ENCODE measurements around the gene TIAM2. TPM values are rescaled to one million over a fixed set of nuclear protein-coding genes. Genes with fewer than 3 reads are reported as not detected.

The TIAM2 gene
- total and polyA plus RNA-seq, 12 donors, result 4.0 to 24.7 (median 8.8) TPM

DNA sequence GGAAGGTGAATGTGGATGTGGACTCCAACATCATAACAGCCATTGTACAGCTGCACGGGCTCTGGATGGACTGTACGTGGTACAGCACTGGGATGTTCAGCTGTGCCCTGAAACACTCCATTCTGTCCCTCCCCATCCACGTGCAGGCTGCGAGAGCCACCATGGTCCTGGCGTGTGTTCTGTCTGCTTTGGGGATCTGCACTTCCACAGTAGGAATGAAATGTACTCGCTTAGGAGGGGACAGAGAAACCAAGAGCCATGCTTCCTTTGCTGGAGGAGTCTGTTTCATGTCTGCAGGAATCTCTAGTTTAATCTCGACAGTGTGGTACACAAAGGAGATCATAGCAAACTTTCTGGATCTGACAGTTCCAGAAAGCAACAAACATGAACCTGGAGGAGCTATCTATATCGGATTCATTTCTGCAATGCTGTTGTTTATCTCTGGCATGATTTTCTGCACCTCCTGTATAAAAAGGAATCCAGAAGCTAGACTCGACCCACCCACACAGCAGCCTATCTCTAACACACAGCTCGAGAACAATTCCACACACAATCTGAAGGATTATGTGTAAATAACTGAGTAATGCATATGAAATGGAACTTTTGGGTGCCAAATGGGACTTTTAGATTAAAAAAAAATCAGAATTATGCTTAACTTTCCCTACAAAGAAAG lies 280.8 kb downstream of the TIAM2 start:
- WGBS, 4 donors, result 66 to 82% (median 81%) methylated on average over 4 to 10 of the region's 10 CpGs
- DNase-seq, result no peak
- H3K9me3 ChIP-seq (replicated peaks in 1 of 3), result no peaks in the 10 kb centered on the region
- peak overlapping the region in 1 of 5 donors; percentile 32 for H3K27ac ChIP-seq
- no peak overlapping the region for H3K4me3 ChIP-seq
- intact Hi-C loops (cut with DNase I), result no loop called here
- no peaks in the 10 kb centered on the region for H3K36me3 ChIP-seq (replicated peaks in 1 of 2)
- peaks cover 11 to 15% of the 10 kb centered on the region in 2 donors for H3K4me1 ChIP-seq (replicated peaks in 1 of 2)
- no peaks in the 10 kb centered on the region for H3K27me3 ChIP-seq
- TF ChIP-seq, protein P1, sequence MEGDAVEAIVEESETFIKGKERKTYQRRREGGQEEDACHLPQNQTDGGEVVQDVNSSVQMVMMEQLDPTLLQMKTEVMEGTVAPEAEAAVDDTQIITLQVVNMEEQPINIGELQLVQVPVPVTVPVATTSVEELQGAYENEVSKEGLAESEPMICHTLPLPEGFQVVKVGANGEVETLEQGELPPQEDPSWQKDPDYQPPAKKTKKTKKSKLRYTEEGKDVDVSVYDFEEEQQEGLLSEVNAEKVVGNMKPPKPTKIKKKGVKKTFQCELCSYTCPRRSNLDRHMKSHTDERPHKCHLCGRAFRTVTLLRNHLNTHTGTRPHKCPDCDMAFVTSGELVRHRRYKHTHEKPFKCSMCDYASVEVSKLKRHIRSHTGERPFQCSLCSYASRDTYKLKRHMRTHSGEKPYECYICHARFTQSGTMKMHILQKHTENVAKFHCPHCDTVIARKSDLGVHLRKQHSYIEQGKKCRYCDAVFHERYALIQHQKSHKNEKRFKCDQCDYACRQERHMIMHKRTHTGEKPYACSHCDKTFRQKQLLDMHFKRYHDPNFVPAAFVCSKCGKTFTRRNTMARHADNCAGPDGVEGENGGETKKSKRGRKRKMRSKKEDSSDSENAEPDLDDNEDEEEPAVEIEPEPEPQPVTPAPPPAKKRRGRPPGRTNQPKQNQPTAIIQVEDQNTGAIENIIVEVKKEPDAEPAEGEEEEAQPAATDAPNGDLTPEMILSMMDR (IDR thresholded peaks at IDR 0.05), result no peak
- no peak for TF ChIP-seq POLR2A (IDR thresholded peaks at IDR 0.05)

- no peak overlapping the region for H3K27ac ChIP-seq
- intact Hi-C loops (cut with DNase I), result no loop called here
Measured at GRCh38 chr6:155276638-155277037, 281.5 kb downstream of the TIAM2 start.

GRCh38 chr6:155278319-155279049 lies 283.4 kb downstream of the TIAM2 start:
- Histone ChIP-seq H3K27me3 (no peaks in the 10 kb centered on the region), H3K4me3 (no peak overlapping the region), H3K4me1 (replicated peaks in 1 of 2) (peaks cover under 1 to 9% of the 10 kb centered on the region in 2 donors), H3K9me3 (replicated peaks in 1 of 3) (no peaks in the 10 kb centered on the region), H3K27ac (no peak overlapping the region), H3K36me3 (replicated peaks in 1 of 2) (peaks cover 0 to under 1% of the 10 kb centered on the region in 2 donors)
- 86 to 100% (median 98%) methylated on average over 5 of the region's 5 CpGs for WGBS, 4 donors
- intact Hi-C loops (cut with DNase I), result no loop called here
- TF ChIP-seq POLR2A (IDR thresholded peaks at IDR 0.05), result no peak
- TF ChIP-seq, protein P1 (IDR thresholded peaks at IDR 0.05), result no peak
- DNase-seq, result no peak

More at GRCh38 chr6:155276638-155277037, 281.5 kb downstream of the TIAM2 start:
- no peaks in the 10 kb centered on the region for H3K27me3 ChIP-seq
- no peaks in the 10 kb centered on the region for H3K36me3 ChIP-seq (replicated peaks in 1 of 2)
- no peak for TF ChIP-seq POLR2A (IDR thresholded peaks at IDR 0.05)
- TF ChIP-seq, protein P1 (IDR thresholded peaks at IDR 0.05), result no peak
- H3K9me3 ChIP-seq (replicated peaks in 1 of 3), result no peaks in the 10 kb centered on the region
- no peak overlapping the region for H3K4me3 ChIP-seq
- H3K4me1 ChIP-seq (replicated peaks in 1 of 2), result peaks cover 11 to 15% of the 10 kb centered on the region in 2 donors
- no peak for DNase-seq

GRCh38 chr6:155284775-155285174 lies 289.7 kb downstream of the TIAM2 start:
- no peak overlapping the region for H3K27ac ChIP-seq
- H3K9me3 ChIP-seq (replicated peaks in 1 of 3), result no peaks in the 10 kb centered on the region
- H3K4me3 ChIP-seq, result no peak overlapping the region
- H3K27me3 ChIP-seq, result no peaks in the 10 kb centered on the region
- no peak for DNase-seq
- peaks cover 0 to 6% of the 10 kb centered on the region in 2 donors for H3K4me1 ChIP-seq (replicated peaks in 1 of 2)
- intact Hi-C loops (cut with DNase I), result no loop called here
- H3K36me3 ChIP-seq (replicated peaks in 1 of 2), result peaks cover 0 to 14% of the 10 kb centered on the region in 2 donors
- no peak for TF ChIP-seq POLR2A (IDR thresholded peaks at IDR 0.05)
- TF ChIP-seq, protein P1 (IDR thresholded peaks at IDR 0.05), result no peak
- 90 to 95% (median 92%) methylated on average over 4 of the region's 4 CpGs for WGBS, 4 donors

All from adrenal gland (tissue), 12 donors.